Glutamatergic neuron (in vitro differentiated cells): ENCODE results near the gene MESP2. TPM values are rescaled to one million over a fixed set of nuclear protein-coding genes. Genes with fewer than 3 reads are reported as not detected.
A peak's percentile ranks its signal among the peaks of the same experiment; 100 is the strongest.

Experiments
- DNase-seq: peaks from one replicate; pipeline ENCODE4 v3.0.0; 2022
- H3K27ac Mint-ChIP-seq: one replicate; pipeline ENCODE4 v1.8.0; 2020; ENCODE audit warnings: mild to moderate bottlenecking, mixed read lengths, inconsistent platforms; ENCODE audit not compliant: unreplicated experiment
- H3K27me3 Mint-ChIP-seq: one replicate; pipeline ENCODE4 v1.8.0; 2020; ENCODE audit warnings: mild to moderate bottlenecking, moderate library complexity, mixed read lengths, inconsistent platforms; ENCODE audit not compliant: unreplicated experiment
- H3K36me3 Mint-ChIP-seq: one replicate; pipeline ENCODE4 v1.8.0; 2020; ENCODE audit warnings: mild to moderate bottlenecking, mixed read lengths, inconsistent platforms; ENCODE audit not compliant: unreplicated experiment
- H3K4me1 Mint-ChIP-seq: one replicate; pipeline ENCODE4 v1.8.0; 2020; ENCODE audit warnings: mild to moderate bottlenecking, low read depth, mixed read lengths, inconsistent platforms; ENCODE audit not compliant: unreplicated experiment
- H3K4me3 Mint-ChIP-seq: one replicate; pipeline ENCODE4 v1.8.0; 2020; ENCODE audit warnings: mild to moderate bottlenecking, mixed read lengths, inconsistent platforms; ENCODE audit not compliant: unreplicated experiment
- H3K9me3 Mint-ChIP-seq: one replicate; pipeline ENCODE4 v1.8.0; 2020; ENCODE audit warnings: mild to moderate bottlenecking, moderate library complexity, mixed read lengths, inconsistent platforms; ENCODE audit not compliant: unreplicated experiment
- total RNA-seq: library from RNA; stranded (reverse); fragmentation: NEBNext Ultra II Directional; extraction: Animal tissue kit (Norgen Biotek cat#: 25700); gene quantifications from one replicate; pipeline ENCODE4 v1.2.1, GENCODE V29; 2021; ENCODE audit not compliant: unreplicated experiment
- TF ChIP-seq, protein P1 (sequence below): fragments of 200-600 bp; sonication (generic); IDR thresholded peaks from one replicate; pipeline ENCODE4 v1.5.0; 2021; ENCODE audit not compliant: partially characterized antibody, unreplicated experiment

MESP2 gene
- total RNA-seq, 1 donor from 2014 or later, result not detected

DNA sequence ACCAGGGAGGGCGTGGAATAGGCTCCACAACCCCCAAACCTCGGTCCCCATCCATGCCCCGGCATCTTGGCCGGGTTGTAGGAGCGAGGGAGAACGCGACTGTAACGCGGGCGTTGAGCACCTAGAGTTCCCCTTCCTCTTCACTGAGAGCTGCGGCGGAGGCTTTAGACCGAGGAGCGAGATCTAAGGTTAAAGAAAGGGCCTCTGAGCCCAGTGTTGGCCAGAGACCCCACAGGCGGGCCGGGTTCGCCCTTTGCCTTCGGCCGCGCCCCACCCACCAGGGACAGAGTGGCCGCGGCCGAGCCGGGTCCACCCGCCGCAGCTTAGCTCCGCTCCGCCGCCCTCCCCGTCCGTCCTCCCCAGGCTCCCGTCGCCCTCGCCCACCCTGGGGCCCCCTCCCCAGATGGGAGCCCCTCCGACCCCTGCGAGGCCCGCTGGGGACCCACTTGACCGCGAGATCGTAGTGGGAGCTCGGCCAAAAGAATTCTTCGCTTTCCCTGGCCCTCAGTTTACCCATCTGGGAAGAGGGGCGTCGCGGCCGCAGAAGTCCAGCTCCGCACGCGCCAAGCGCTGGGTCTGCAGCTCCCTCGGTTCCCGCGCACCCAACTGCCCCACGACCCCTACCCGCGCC is 38.1 kb downstream of the MESP2 start:
- peaks cover 16% of the 10 kb centered on the region for H3K27me3 Mint-ChIP-seq
- peaks cover 4% of the 10 kb centered on the region for H3K9me3 Mint-ChIP-seq
- no peak overlapping the region for H3K27ac Mint-ChIP-seq
- H3K4me3 Mint-ChIP-seq, result no peak overlapping the region
- peaks cover 11% of the 10 kb centered on the region for H3K36me3 Mint-ChIP-seq
- TF ChIP-seq, protein P1, sequence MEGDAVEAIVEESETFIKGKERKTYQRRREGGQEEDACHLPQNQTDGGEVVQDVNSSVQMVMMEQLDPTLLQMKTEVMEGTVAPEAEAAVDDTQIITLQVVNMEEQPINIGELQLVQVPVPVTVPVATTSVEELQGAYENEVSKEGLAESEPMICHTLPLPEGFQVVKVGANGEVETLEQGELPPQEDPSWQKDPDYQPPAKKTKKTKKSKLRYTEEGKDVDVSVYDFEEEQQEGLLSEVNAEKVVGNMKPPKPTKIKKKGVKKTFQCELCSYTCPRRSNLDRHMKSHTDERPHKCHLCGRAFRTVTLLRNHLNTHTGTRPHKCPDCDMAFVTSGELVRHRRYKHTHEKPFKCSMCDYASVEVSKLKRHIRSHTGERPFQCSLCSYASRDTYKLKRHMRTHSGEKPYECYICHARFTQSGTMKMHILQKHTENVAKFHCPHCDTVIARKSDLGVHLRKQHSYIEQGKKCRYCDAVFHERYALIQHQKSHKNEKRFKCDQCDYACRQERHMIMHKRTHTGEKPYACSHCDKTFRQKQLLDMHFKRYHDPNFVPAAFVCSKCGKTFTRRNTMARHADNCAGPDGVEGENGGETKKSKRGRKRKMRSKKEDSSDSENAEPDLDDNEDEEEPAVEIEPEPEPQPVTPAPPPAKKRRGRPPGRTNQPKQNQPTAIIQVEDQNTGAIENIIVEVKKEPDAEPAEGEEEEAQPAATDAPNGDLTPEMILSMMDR, result no peak
- no peaks in the 10 kb centered on the region for H3K4me1 Mint-ChIP-seq
- DNase-seq, result no peak

DNA sequence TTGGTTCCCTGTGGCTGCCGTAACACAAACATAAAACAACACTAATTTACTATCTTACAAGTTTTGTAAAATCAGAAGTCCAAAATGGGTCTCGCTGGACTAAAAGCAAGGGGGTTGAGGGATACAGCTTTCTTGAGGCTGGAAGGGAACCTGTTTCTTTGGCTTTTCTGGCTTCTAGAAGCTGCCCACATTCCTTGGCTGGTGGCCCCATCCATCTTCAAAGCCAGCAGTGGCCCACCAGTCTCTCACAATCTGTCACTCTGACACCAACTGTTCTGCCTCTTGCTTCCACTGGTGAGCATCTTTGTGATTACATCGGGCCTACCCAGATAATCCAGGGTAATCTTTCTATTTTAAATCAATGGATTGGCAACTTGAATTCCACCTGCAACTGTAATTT is 39.6 kb downstream of the MESP2 start:
- H3K27ac Mint-ChIP-seq, result no peak overlapping the region
- H3K4me3 Mint-ChIP-seq, result peak overlapping the region; percentile 66
- H3K36me3 Mint-ChIP-seq, result peaks cover 11% of the 10 kb centered on the region
- no peak for DNase-seq
- peaks cover 6% of the 10 kb centered on the region for H3K9me3 Mint-ChIP-seq
- H3K27me3 Mint-ChIP-seq, result peaks cover 16% of the 10 kb centered on the region
- no peaks in the 10 kb centered on the region for H3K4me1 Mint-ChIP-seq
- TF ChIP-seq, protein P1, result no peak

DNA sequence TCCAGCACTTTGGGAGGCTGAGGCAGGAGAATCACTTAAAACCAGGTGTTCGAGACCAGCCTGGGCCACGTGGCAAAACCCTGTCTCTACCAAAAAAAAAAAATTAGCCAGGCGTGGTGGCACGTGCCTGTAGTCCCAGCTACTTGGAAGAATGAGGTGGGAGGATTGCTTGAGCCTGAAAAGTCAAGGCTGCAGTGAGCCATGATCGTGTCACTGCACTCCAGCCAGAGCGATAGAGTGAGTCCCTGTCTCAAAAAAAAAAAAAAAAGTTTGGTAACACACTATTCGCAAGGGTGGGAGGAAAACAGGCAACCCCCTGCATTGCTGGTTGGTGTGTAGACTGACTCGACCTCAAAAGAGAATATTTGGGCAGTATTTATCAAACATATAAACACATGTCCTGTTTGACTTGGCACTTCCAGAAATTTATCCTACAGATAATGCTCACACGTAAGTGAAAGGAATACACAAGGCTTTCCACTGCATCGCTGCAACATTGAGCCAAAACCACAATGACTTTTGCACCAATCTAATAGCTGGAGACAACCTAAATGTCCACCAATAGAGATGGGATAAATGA is 41.7 kb downstream of the MESP2 start:
- H3K9me3 Mint-ChIP-seq, result peaks cover 5% of the 10 kb centered on the region
- H3K36me3 Mint-ChIP-seq, result peaks cover 11% of the 10 kb centered on the region
- H3K4me3 Mint-ChIP-seq, result no peak overlapping the region
- no peak for DNase-seq
- H3K4me1 Mint-ChIP-seq, result no peaks in the 10 kb centered on the region
- TF ChIP-seq, protein P1, result no peak
- no peak overlapping the region for H3K27ac Mint-ChIP-seq
- H3K27me3 Mint-ChIP-seq, result peaks cover 12% of the 10 kb centered on the region

DNA sequence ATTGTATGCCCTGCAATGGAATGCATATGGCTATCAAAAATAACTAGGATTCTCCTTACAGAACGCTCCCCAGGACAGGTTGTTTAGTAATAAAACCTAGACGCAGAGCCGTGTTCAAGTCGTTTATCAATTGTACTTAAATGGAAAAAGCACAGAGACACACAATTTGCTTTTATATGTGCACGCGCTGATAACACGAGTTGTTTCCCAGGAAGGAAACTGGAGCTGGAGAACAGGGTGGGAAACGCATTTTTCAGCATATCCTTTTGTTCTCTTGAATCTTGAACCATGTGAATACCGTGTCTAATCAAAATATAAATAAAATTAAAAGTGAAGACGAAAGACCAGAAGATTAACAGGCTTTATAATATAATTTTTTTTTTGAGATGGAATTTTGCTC is 42.2 kb downstream of the MESP2 start:
- Mint-ChIP-seq H3K4me1 (no peaks in the 10 kb centered on the region), H3K9me3 (peaks cover 7% of the 10 kb centered on the region), H3K27me3 (peaks cover 12% of the 10 kb centered on the region), H3K4me3 (no peak overlapping the region), H3K27ac (no peak overlapping the region), H3K36me3 (peaks cover 11% of the 10 kb centered on the region)
- TF ChIP-seq, protein P1, result no peak
- DNase-seq, result no peak
